ENCODE measurements around the gene NR3C2.

NR3C2 gene

DNA sequence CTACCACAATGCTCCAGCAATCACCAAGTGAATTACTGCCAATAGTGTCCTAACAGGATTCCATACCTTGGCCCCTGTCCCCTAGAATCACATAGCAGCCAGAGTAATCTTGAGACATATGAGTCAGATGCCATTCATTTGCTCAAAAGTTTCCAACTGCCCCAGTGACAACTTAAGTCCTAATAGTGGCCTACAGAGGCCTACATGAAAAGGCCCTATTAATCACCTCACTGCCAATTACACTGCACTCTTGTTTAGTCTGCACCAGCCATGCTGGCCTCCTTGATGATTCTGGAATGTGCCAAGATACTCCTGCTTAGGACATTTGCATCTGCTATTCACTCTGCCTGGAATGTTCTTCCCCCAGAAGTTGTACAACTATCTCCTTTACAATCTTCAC lies 130.7 kb downstream of the NR3C2 start:
- H3K9me3 ChIP-seq (ENCODE audit: insufficient read depth, low read length, severe bottlenecking), result no peaks in the 10 kb centered on the region
- no peak overlapping the region for H3K4me2 ChIP-seq (ENCODE audit: insufficient read depth, low read length)
- no peaks in the 10 kb centered on the region for H3K27me3 ChIP-seq (ENCODE audit: insufficient read depth, low read length, poor library complexity)
- DNase-seq (no peak), ATAC-seq (ENCODE audit: insufficient read depth, low read depth) (no peak)
- TF ChIP-seq, protein P1, sequence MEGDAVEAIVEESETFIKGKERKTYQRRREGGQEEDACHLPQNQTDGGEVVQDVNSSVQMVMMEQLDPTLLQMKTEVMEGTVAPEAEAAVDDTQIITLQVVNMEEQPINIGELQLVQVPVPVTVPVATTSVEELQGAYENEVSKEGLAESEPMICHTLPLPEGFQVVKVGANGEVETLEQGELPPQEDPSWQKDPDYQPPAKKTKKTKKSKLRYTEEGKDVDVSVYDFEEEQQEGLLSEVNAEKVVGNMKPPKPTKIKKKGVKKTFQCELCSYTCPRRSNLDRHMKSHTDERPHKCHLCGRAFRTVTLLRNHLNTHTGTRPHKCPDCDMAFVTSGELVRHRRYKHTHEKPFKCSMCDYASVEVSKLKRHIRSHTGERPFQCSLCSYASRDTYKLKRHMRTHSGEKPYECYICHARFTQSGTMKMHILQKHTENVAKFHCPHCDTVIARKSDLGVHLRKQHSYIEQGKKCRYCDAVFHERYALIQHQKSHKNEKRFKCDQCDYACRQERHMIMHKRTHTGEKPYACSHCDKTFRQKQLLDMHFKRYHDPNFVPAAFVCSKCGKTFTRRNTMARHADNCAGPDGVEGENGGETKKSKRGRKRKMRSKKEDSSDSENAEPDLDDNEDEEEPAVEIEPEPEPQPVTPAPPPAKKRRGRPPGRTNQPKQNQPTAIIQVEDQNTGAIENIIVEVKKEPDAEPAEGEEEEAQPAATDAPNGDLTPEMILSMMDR (IDR thresholded peaks at IDR 0.05; ENCODE audit: borderline replicate concordance, extremely low read depth, low read length, poor library complexity, severe bottlenecking), result no peak
- TF ChIP-seq EZH2 (IDR thresholded peaks at IDR 0.05; ENCODE audit: borderline replicate concordance, low read depth, low read length, severe bottlenecking), result no peak
- no peak overlapping the region for H3K27ac ChIP-seq (ENCODE audit: low read length)
- no peak overlapping the region for H3K4me3 ChIP-seq (ENCODE audit: low read depth in 1 of 2, low read length in 2 of 2)
- no peaks in the 10 kb centered on the region for H4K20me1 ChIP-seq (ENCODE audit: insufficient read depth, low read length)
- no peak overlapping the region for H2AFZ ChIP-seq (ENCODE audit: low read depth, low read length)
- H3K4me1 ChIP-seq (ENCODE audit: insufficient read depth, low read length), result no peaks in the 10 kb centered on the region
- H3K36me3 ChIP-seq (ENCODE audit: insufficient read depth, low read length), result no peaks in the 10 kb centered on the region
- H3K9ac ChIP-seq (ENCODE audit: low read depth, low read length), result no peak overlapping the region
- H3K79me2 ChIP-seq (ENCODE audit: insufficient read depth, low read length), result no peaks in the 10 kb centered on the region

DNA sequence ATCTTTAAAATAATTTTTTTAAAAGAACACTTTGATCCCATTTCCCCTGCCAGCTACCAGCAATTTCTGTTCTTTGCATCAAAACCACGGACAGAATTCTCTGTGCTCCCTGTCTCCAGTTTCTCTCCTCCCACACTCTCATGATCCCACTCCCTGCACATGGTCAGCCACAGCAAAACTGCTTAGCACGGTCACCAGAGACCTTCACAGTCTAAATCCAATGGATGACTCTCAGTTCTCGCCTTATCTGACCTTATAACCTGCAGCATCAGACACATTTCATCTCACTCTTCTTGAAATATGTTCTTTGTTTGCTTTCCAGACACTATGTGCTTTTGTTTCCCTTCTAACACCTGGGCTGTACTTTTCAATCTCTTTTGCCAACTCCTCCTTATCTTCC lies 131.5 kb downstream of the NR3C2 start:
- TF ChIP-seq, protein P1 (IDR thresholded peaks at IDR 0.05; ENCODE audit: borderline replicate concordance, extremely low read depth, low read length, poor library complexity, severe bottlenecking), result no peak
- no peak for TF ChIP-seq EZH2 (IDR thresholded peaks at IDR 0.05; ENCODE audit: borderline replicate concordance, low read depth, low read length, severe bottlenecking)
- no peak overlapping the region for H3K4me3 ChIP-seq (ENCODE audit: low read depth in 1 of 2, low read length in 2 of 2)
- H3K27me3 ChIP-seq (ENCODE audit: insufficient read depth, low read length, poor library complexity), result no peaks in the 10 kb centered on the region
- ATAC-seq (ENCODE audit: insufficient read depth, low read depth) (no peak), DNase-seq (no peak)
- no peaks in the 10 kb centered on the region for H3K9me3 ChIP-seq (ENCODE audit: insufficient read depth, low read length, severe bottlenecking)
- no peak overlapping the region for H2AFZ ChIP-seq (ENCODE audit: low read depth, low read length)
- no peaks in the 10 kb centered on the region for H4K20me1 ChIP-seq (ENCODE audit: insufficient read depth, low read length)
- H3K4me2 ChIP-seq (ENCODE audit: insufficient read depth, low read length), result no peak overlapping the region
- H3K9ac ChIP-seq (ENCODE audit: low read depth, low read length), result no peak overlapping the region
- H3K36me3 ChIP-seq (ENCODE audit: insufficient read depth, low read length), result no peaks in the 10 kb centered on the region
- no peaks in the 10 kb centered on the region for H3K79me2 ChIP-seq (ENCODE audit: insufficient read depth, low read length)
- no peak overlapping the region for H3K27ac ChIP-seq (ENCODE audit: low read length)
- H3K4me1 ChIP-seq (ENCODE audit: insufficient read depth, low read length), result no peaks in the 10 kb centered on the region

DNA sequence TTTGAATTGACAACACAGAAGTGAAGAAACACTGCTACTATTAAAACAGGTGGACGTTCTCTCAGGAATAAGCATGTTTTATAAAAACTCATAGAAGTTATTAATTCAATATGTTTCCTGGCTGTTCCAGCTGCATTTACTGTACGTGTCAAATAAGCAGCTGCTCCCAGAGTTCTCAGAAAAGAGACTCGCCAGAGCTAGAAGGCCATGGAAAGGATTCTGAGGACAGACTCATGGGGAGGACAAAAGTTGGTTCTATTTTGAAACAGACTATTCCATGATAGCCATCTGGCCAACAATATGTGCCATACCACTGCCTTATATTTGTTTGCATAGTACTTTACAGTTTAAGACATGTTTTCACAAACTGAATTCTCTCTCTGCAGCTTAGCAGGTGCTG lies 136.5 kb downstream of the NR3C2 start:
- no peaks in the 10 kb centered on the region for H3K36me3 ChIP-seq (ENCODE audit: insufficient read depth, low read length)
- peaks cover 2% of the 10 kb centered on the region for H3K9me3 ChIP-seq (ENCODE audit: insufficient read depth, low read length, severe bottlenecking)
- ATAC-seq (ENCODE audit: insufficient read depth, low read depth) (no peak), DNase-seq (no peak)
- no peak overlapping the region for H2AFZ ChIP-seq (ENCODE audit: low read depth, low read length)
- H3K4me3 ChIP-seq (ENCODE audit: low read depth in 1 of 2, low read length in 2 of 2), result no peak overlapping the region
- no peaks in the 10 kb centered on the region for H3K79me2 ChIP-seq (ENCODE audit: insufficient read depth, low read length)
- H4K20me1 ChIP-seq (ENCODE audit: insufficient read depth, low read length), result no peaks in the 10 kb centered on the region
- H3K4me2 ChIP-seq (ENCODE audit: insufficient read depth, low read length), result no peak overlapping the region
- H3K27ac ChIP-seq (ENCODE audit: low read length), result no peak overlapping the region
- H3K9ac ChIP-seq (ENCODE audit: low read depth, low read length), result no peak overlapping the region
- no peaks in the 10 kb centered on the region for H3K27me3 ChIP-seq (ENCODE audit: insufficient read depth, low read length, poor library complexity)
- no peaks in the 10 kb centered on the region for H3K4me1 ChIP-seq (ENCODE audit: insufficient read depth, low read length)
- no peak for TF ChIP-seq EZH2 (IDR thresholded peaks at IDR 0.05; ENCODE audit: borderline replicate concordance, low read depth, low read length, severe bottlenecking)
- TF ChIP-seq, protein P1 (IDR thresholded peaks at IDR 0.05; ENCODE audit: borderline replicate concordance, extremely low read depth, low read length, poor library complexity, severe bottlenecking), result no peak

DNA sequence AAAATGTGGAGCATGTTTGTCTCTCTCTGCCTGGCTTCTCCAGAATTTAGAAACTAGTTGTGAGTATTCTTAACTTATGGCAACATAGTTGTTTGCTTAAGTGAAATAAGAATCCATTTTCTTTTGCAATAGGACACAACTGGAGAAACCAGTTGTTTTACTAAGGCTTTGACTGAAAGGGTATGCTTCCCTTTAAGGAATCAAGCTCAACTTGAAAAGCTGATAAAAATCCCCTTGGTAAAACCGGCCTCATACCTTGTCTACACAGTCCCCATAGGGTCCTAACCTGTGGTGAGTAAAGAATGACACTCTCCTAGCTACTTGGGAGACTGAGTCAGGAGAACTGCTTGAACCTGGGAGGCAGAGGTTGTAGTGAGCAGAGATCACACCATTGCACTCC lies 139.8 kb downstream of the NR3C2 start:
- H3K27me3 ChIP-seq (ENCODE audit: insufficient read depth, low read length, poor library complexity), result no peaks in the 10 kb centered on the region
- H2AFZ ChIP-seq (ENCODE audit: low read depth, low read length), result no peak overlapping the region
- H3K79me2 ChIP-seq (ENCODE audit: insufficient read depth, low read length), result no peaks in the 10 kb centered on the region
- no peak for DNase-seq
- H3K36me3 ChIP-seq (ENCODE audit: insufficient read depth, low read length), result no peaks in the 10 kb centered on the region
- no peak for ATAC-seq (ENCODE audit: insufficient read depth, low read depth)
- H3K9ac ChIP-seq (ENCODE audit: low read depth, low read length), result no peak overlapping the region
- no peak overlapping the region for H3K4me2 ChIP-seq (ENCODE audit: insufficient read depth, low read length)
- H3K9me3 ChIP-seq (ENCODE audit: insufficient read depth, low read length, severe bottlenecking), result peaks cover 4% of the 10 kb centered on the region
- no peaks in the 10 kb centered on the region for H4K20me1 ChIP-seq (ENCODE audit: insufficient read depth, low read length)
- H3K27ac ChIP-seq (ENCODE audit: low read length), result no peak overlapping the region
- H3K4me1 ChIP-seq (ENCODE audit: insufficient read depth, low read length), result no peaks in the 10 kb centered on the region
- no peak overlapping the region for H3K4me3 ChIP-seq (ENCODE audit: low read depth in 1 of 2, low read length in 2 of 2)
- TF ChIP-seq, protein P1 (IDR thresholded peaks at IDR 0.05; ENCODE audit: borderline replicate concordance, extremely low read depth, low read length, poor library complexity, severe bottlenecking), result no peak
- TF ChIP-seq EZH2 (IDR thresholded peaks at IDR 0.05; ENCODE audit: borderline replicate concordance, low read depth, low read length, severe bottlenecking), result no peak
